Osteocyte (in vitro differentiated cells): ENCODE results near the gene MAPK8IP3. TPM values are rescaled to one million over a fixed set of nuclear protein-coding genes. Genes with fewer than 3 reads are reported as not detected.

Experiments used
- DNase-seq: peaks from one replicate; pipeline ENCODE4 v3.0.0; 2021; ENCODE audit warnings: mixed read lengths; ENCODE audit not compliant: unreplicated experiment; ENCODE audit errors: extremely low spot score
- H3K27ac Mint-ChIP-seq: one replicate; pipeline ENCODE4 v1.8.0; 2021; ENCODE audit warnings: mild to moderate bottlenecking, mixed read lengths; ENCODE audit not compliant: unreplicated experiment
- H3K27me3 Mint-ChIP-seq: one replicate; pipeline ENCODE4 v1.8.0; 2021; ENCODE audit warnings: mixed read lengths; ENCODE audit not compliant: unreplicated experiment
- H3K36me3 Mint-ChIP-seq: one replicate; pipeline ENCODE4 v1.8.0; 2021; ENCODE audit warnings: mixed read lengths; ENCODE audit not compliant: unreplicated experiment
- H3K4me1 Mint-ChIP-seq: one replicate; pipeline ENCODE4 v1.8.0; 2021; ENCODE audit warnings: mixed read lengths; ENCODE audit not compliant: unreplicated experiment
- H3K4me3 Mint-ChIP-seq: one replicate; pipeline ENCODE4 v1.8.0; 2021; ENCODE audit warnings: mild to moderate bottlenecking, moderate library complexity, mixed read lengths; ENCODE audit not compliant: unreplicated experiment
- H3K9me3 Mint-ChIP-seq: one replicate; pipeline ENCODE4 v1.8.0; 2021; ENCODE audit warnings: mixed read lengths; ENCODE audit not compliant: unreplicated experiment
- CTCF ChIP-seq: fragments of 200-600 bp; sonication (generic); IDR thresholded peaks from 2 replicates; pipeline ENCODE4 v1.5.0; 2021; ENCODE audit warnings: antibody characterized with exemption, mild to moderate bottlenecking, moderate library complexity
- total RNA-seq: library from RNA; stranded (reverse); gene quantifications from 2 replicates; pipeline ENCODE4 v1.2.1, GENCODE V29; 2021

Gene MAPK8IP3
- total RNA-seq, 1 donor from 2014 or later: 105 TPM

GRCh38 chr16:1807626-1808025 lies 101.6 kb downstream of the MAPK8IP3 start:
- Mint-ChIP-seq H3K36me3 (peaks cover 11% of the 10 kb centered on the region), H3K4me1 (peaks cover 4% of the 10 kb centered on the region), H3K27me3 (no peaks in the 10 kb centered on the region), H3K4me3 (no peak overlapping the region), H3K9me3 (no peaks in the 10 kb centered on the region), H3K27ac (no peak overlapping the region)
- no peak for TF ChIP-seq CTCF
- DNase-seq: no peak

GRCh38 chr16:1808691-1809090 lies 102.7 kb downstream of the MAPK8IP3 start:
- TF ChIP-seq CTCF: no peak
- Mint-ChIP-seq H3K36me3 (peaks cover 14% of the 10 kb centered on the region), H3K27me3 (no peaks in the 10 kb centered on the region), H3K4me1 (peaks cover 10% of the 10 kb centered on the region), H3K4me3 (no peak overlapping the region), H3K27ac (no peak overlapping the region), H3K9me3 (no peaks in the 10 kb centered on the region)
- no peak for DNase-seq

GRCh38 chr16:1809281-1809801 lies 103.3 kb downstream of the MAPK8IP3 start:
- Mint-ChIP-seq H3K27ac (no peak overlapping the region), H3K4me1 (peaks cover 10% of the 10 kb centered on the region), H3K4me3 (no peak overlapping the region), H3K9me3 (no peaks in the 10 kb centered on the region), H3K27me3 (no peaks in the 10 kb centered on the region), H3K36me3 (peaks cover 17% of the 10 kb centered on the region)
- no peak for DNase-seq
- no peak for TF ChIP-seq CTCF

GRCh38 chr16:1810106-1810505 lies 104.1 kb downstream of the MAPK8IP3 start:
- no peak overlapping the region for H3K27ac Mint-ChIP-seq
- peaks cover 10% of the 10 kb centered on the region for H3K4me1 Mint-ChIP-seq
- no peak for TF ChIP-seq CTCF
- H3K9me3 Mint-ChIP-seq: no peaks in the 10 kb centered on the region
- DNase-seq: no peak
- H3K27me3 Mint-ChIP-seq: no peaks in the 10 kb centered on the region
- H3K4me3 Mint-ChIP-seq: no peak overlapping the region
- peaks cover 17% of the 10 kb centered on the region for H3K36me3 Mint-ChIP-seq

- Mint-ChIP-seq H3K27me3 (no peaks in the 10 kb centered on the region), H3K9me3 (no peaks in the 10 kb centered on the region), H3K4me1 (peaks cover 10% of the 10 kb centered on the region), H3K36me3 (peaks cover 20% of the 10 kb centered on the region), H3K27ac (no peak overlapping the region), H3K4me3 (no peak overlapping the region)
- no peak for TF ChIP-seq CTCF
- DNase-seq: no peak
These were observed 104.5 kb downstream of the MAPK8IP3 start for GRCh38 chr16:1810536-1810935.
